HCT116 (cell line): ENCODE measurements around the gene PPIL1. TPM values are rescaled to one million over a fixed set of nuclear protein-coding genes. Genes with fewer than 3 reads are reported as not detected.

Source experiments
- ATAC-seq: fragments of 200-7000 bp; cut with Tn5 transposase; 2 replicates; pipeline ENCODE4 v1.9.1; 2020; ENCODE audit warnings: mild to moderate bottlenecking, moderate library complexity
- BruUV-seq: library from RNA; stranded (reverse); fragments of 400-500 nt; replicated peaks from 2 replicates; lab custom pipeline; 2021; lab: Mats Ljungman, UMichigan
- CTCF ChIA-PET: fragments of 300-600 bp; sonication (Branson Sonifier 250); formaldehyde crosslinking; loops from one replicate; lab custom pipeline; 2021; ENCODE audit warnings: antibody characterized with exemption; lab: Charles Lee
- POLR2A ChIA-PET: fragments of 300-600, 350-600 bp; sonication (Branson Sonifier 250); formaldehyde crosslinking; loops from one replicate; lab custom pipeline; 2021; ENCODE audit warnings: antibody characterized with exemption; lab: Charles Lee
- RAD21 ChIA-PET, 2 experiments: fragments of 300-600 bp; sonication (Branson Sonifier 250); formaldehyde crosslinking; loops; one replicate each; lab custom pipeline; 2023; ENCODE audit warnings: low total read pairs in 2 of 2; ENCODE audit not compliant: uncharacterized antibody in 2 of 2, unreplicated experiment in 2 of 2, low non-redundant PET in 1 of 2; lab: Charles Lee
- DNase-seq: peaks from one replicate; pipeline ENCODE4 v3.0.0-alpha.2; 2010; ENCODE audit warnings: low read depth, low spot score
- H2AFZ ChIP-seq: fragments of 200-600 bp; shearing (Covaris generic), sonication (generic); 2 replicates; pipeline ENCODE4 v1.6.1; 2017; ENCODE audit warnings: low read depth, mixed run types, mixed read lengths, antibody characterized with exemption, low read length; ENCODE audit not compliant: poor library complexity, severe bottlenecking
- H3K27ac ChIP-seq: 2 replicates; pipeline ENCODE4 v1.5.1; 2012; ENCODE audit warnings: low read depth, low read length
- H3K27me3 ChIP-seq: fragments of 200-600 bp; sonication (generic); 2 replicates; pipeline ENCODE4 v1.6.1; 2016; ENCODE audit warnings: mixed run types, low read length, mixed read lengths; ENCODE audit not compliant: insufficient read depth
- H3K36me3 ChIP-seq, 2 experiments: fragments of 200-500 bp in 1 of 2; fragments of 200-600 bp in 1 of 2; sonication (Bioruptor generic) in 1 of 2; sonication (generic) in 1 of 2; 2 replicates each; pipeline versions ENCODE4 v1.5.1 to v1.6.1; 2014 to 2016; ENCODE audit warnings: low read length in 2 of 2, inconsistent platforms in 1 of 2, mixed read lengths in 1 of 2, mixed run types in 1 of 2; ENCODE audit not compliant: insufficient read depth in 2 of 2, control insufficient read depth in 1 of 2
- H3K4me1 ChIP-seq, 2 experiments: fragments of 200-600 bp in 1 of 2; sonication (generic) in 1 of 2; 2 replicates each; pipeline versions ENCODE4 v1.5.1 to v1.6.1; 2012 to 2017; ENCODE audit warnings: low read length in 2 of 2, inconsistent platforms in 1 of 2, mild to moderate bottlenecking in 1 of 2, mixed read lengths in 1 of 2, mixed run types in 1 of 2, moderate library complexity in 1 of 2; ENCODE audit not compliant: insufficient read depth in 2 of 2, control insufficient read depth in 1 of 2
- H3K4me2 ChIP-seq: fragments of 200-600 bp; sonication (generic); 2 replicates; pipeline ENCODE4 v1.6.1; 2017; ENCODE audit warnings: mixed run types, low read length, mixed read lengths
- H3K4me3 ChIP-seq, 2 experiments: fragments of 200-600 bp in 1 of 2; sonication (generic) in 1 of 2; replicated peaks in 1 of 2; 2 replicates each; pipeline ENCODE4 v1.5.1; 2011 to 2016; ENCODE audit warnings: low read length in 2 of 2, control low read depth in 1 of 2, low read depth in 1 of 2, mild to moderate bottlenecking in 1 of 2, mixed read lengths in 1 of 2, mixed run types in 1 of 2
- H3K79me2 ChIP-seq: fragments of 200-600 bp; sonication (generic); 2 replicates; pipeline ENCODE4 v1.6.1; 2017; ENCODE audit warnings: mild to moderate bottlenecking, mixed run types, low read length, moderate library complexity, mixed read lengths; ENCODE audit not compliant: insufficient read depth
- H3K9ac ChIP-seq: fragments of 200-600 bp; sonication (generic); 2 replicates; pipeline ENCODE4 v1.6.1; 2016; ENCODE audit warnings: low read length, mixed read lengths
- H3K9me2 ChIP-seq: fragments of 200-600 bp; sonication (generic), shearing (Covaris generic); 2 replicates; pipeline ENCODE4 v1.6.1; 2017; ENCODE audit warnings: mixed run types, mild to moderate bottlenecking, moderate library complexity; ENCODE audit not compliant: insufficient read depth
- H3K9me3 ChIP-seq, 2 experiments: fragments of 200-500 bp in 1 of 2; fragments of 200-600 bp in 1 of 2; sonication (Bioruptor generic) in 1 of 2; sonication (generic) in 1 of 2; 2 replicates each; pipeline ENCODE4 v1.6.1; 2014 to 2017; ENCODE audit warnings: low read length in 2 of 2, mixed read lengths in 2 of 2, inconsistent platforms in 1 of 2, low read depth in 1 of 2, mild to moderate bottlenecking in 1 of 2, mixed run types in 1 of 2, moderate library complexity in 1 of 2; ENCODE audit not compliant: control insufficient read depth in 1 of 2, insufficient read depth in 1 of 2
- H4K20me1 ChIP-seq: fragments of 200-600 bp; sonication (generic), shearing (Covaris generic); 2 replicates; pipeline ENCODE4 v1.6.1; 2017; ENCODE audit warnings: mixed run types, mild to moderate bottlenecking, moderate library complexity; ENCODE audit not compliant: insufficient read depth
- CBX3 ChIP-seq: IDR thresholded peaks from 2 replicates; pipeline ENCODE4 v1.6.1; 2012; ENCODE audit warnings: low read depth
- EGR1 ChIP-seq: IDR thresholded peaks from 2 replicates; pipeline ENCODE4 v1.6.1; 2012; ENCODE audit warnings: low read depth
- ELF1 ChIP-seq: IDR thresholded peaks from 2 replicates; pipeline ENCODE4 v1.6.1; 2012; ENCODE audit warnings: low read depth, borderline replicate concordance
- EZH2 ChIP-seq: fragments of 200-600 bp; sonication (generic); IDR thresholded peaks from 2 replicates; pipeline ENCODE4 v1.6.1; 2017; ENCODE audit warnings: antibody characterized with exemption, mixed run types
- EZH2phosphoT487 ChIP-seq: fragments of 200-600 bp; IDR thresholded peaks from 2 replicates; pipeline ENCODE4 v1.6.1; 2018; ENCODE audit warnings: antibody characterized with exemption, borderline replicate concordance
- FOSL1 ChIP-seq: IDR thresholded peaks from 2 replicates; pipeline ENCODE4 v1.6.1; 2012; ENCODE audit warnings: low read depth
- JUND ChIP-seq: IDR thresholded peaks from 2 replicates; pipeline ENCODE4 v1.6.1; 2012
- POLR2A ChIP-seq: IDR thresholded peaks from 2 replicates; pipeline ENCODE4 v1.7.0; 2011; ENCODE audit warnings: borderline replicate concordance; ENCODE audit not compliant: insufficient read depth, insufficient read length; ENCODE audit errors: extremely low read depth
- POLR2AphosphoS5 ChIP-seq: IDR thresholded peaks from 2 replicates; pipeline ENCODE4 v1.6.1; 2011; ENCODE audit warnings: mild to moderate bottlenecking, low read depth, low read length, moderate library complexity
- RAD21 ChIP-seq: IDR thresholded peaks from 2 replicates; pipeline ENCODE4 v1.6.1; 2012; ENCODE audit warnings: low read depth, mild to moderate bottlenecking
- SP1 ChIP-seq: IDR thresholded peaks from 2 replicates; pipeline ENCODE4 v1.6.1; 2012; ENCODE audit warnings: low read depth
- SRF ChIP-seq: IDR thresholded peaks from 2 replicates; pipeline ENCODE4 v1.6.1; 2012; ENCODE audit warnings: low read depth
- TCF7L2 ChIP-seq: IDR thresholded peaks from 2 replicates; pipeline ENCODE4 v1.7.0; 2011; ENCODE audit warnings: borderline replicate concordance, inconsistent platforms; ENCODE audit not compliant: insufficient read depth, insufficient read length; ENCODE audit errors: extremely low read depth
- ZFX ChIP-seq: fragments of 450-650 bp; IDR thresholded peaks from 2 replicates; pipeline ENCODE4 v1.6.1; 2017
- ZNF274 ChIP-seq: fragments of 200-500 bp; sonication (Bioruptor generic); IDR thresholded peaks from 2 replicates; pipeline ENCODE4 v1.6.1; 2014; ENCODE audit warnings: mild to moderate bottlenecking, low read depth, low read length, inconsistent platforms
- intact Hi-C: fragments of 100-400 bp; cut with micrococcal nuclease; formaldehyde crosslinking; loops from 2 replicates; pipeline ENCODE4 v1.10.0; 2022
- total RNA-seq: library from RNA; stranded (reverse); gene quantifications from one replicate; pipeline ENCODE4 v1.2.1, GENCODE V29; 2021; ENCODE audit not compliant: unreplicated experiment
- TF ChIP-seq, protein P1 (sequence below): IDR thresholded peaks from 2 replicates; pipeline ENCODE4 v1.6.1; 2012; ENCODE audit warnings: low read depth
- TF ChIP-seq, protein P2 (sequence below), 3 experiments: fragments of 200-600 bp in 1 of 3; sonication (generic) in 1 of 3; IDR thresholded peaks in 2 of 3; conservative IDR thresholded peaks in 1 of 3; 2 replicates each; pipeline ENCODE4 v1.5.1; 2012 to 2017; ENCODE audit warnings: low read depth in 2 of 3, low read length in 2 of 3, antibody characterized with exemption in 1 of 3, borderline replicate concordance in 1 of 3, control low read depth in 1 of 3, mild to moderate bottlenecking in 1 of 3, mixed read lengths in 1 of 3, mixed run types in 1 of 3, moderate library complexity in 1 of 3; ENCODE audit not compliant: insufficient read depth in 1 of 3
- TF ChIP-seq, protein P3 (sequence below): IDR thresholded peaks from 2 replicates; pipeline ENCODE4 v1.6.1; 2012
- TF ChIP-seq, protein P4 (sequence below): IDR thresholded peaks from 2 replicates; pipeline ENCODE4 v1.6.1; 2012
- TF ChIP-seq, protein P5 (sequence below): IDR thresholded peaks from 2 replicates; pipeline ENCODE4 v1.6.1; 2011; ENCODE audit warnings: mild to moderate bottlenecking, low read length, moderate library complexity; ENCODE audit not compliant: insufficient replicate concordance; ENCODE audit errors: extremely low read depth

PPIL1 gene
- total RNA-seq, 1 experiment from 2014 or later, result 42.0 TPM

DNA sequence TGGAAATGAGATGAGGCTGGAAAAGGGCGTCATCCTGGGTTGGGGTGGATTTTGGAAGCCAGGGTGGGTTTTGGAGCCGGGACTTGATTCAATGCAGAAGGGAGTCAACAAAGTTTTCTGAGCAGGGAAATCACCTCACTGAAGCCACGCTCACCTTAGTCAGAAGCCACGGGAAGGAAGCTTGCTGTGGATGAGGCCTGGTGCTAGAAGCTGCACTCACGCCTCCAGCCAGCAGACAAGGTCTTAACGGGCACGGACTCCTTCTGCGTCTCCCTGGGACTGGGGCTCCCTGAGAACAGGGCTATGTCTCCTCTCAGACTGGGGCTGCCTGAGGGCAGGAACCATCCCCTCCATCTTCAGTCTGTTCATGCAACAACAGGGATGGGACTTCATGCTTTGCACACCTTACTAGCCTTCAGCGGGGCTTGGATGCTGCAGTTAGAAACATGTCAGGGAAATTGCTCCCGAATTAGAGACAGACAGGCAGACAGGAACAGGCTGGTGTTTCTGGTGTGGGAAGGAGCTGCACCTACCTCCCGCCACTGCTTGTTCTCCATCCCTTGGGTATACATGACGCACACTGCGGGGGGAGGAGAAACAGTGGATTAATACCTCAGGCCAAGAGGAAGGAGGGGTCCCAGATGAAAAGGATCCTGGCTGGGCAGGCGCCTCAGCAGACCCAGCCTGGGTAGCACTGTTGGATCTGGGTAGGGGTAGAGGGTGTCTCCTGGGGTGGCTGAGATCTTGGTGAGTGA, 52.8 kb downstream of the PPIL1 start:
- Histone ChIP-seq H4K20me1 (no peaks in the 10 kb centered on the region), H3K9me2 (no peaks in the 10 kb centered on the region), H3K79me2 (no peaks in the 10 kb centered on the region), H3K9ac (no peak overlapping the region), H3K4me2 (no peak overlapping the region), H3K27me3 (no peaks in the 10 kb centered on the region), H3K4me3 (no peak overlapping the region), H2AFZ (no peak overlapping the region), H3K27ac (no peak overlapping the region), H3K36me3 (no peaks in the 10 kb centered on the region), H3K9me3 (no peaks in the 10 kb centered on the region), H3K4me1 (peaks cover 4 to 8% of the 10 kb centered on the region in 2 experiments; a peak in 3 of 4 replicates)
- ATAC-seq, result no peak
- BruUV-seq, result no TSS peak
- ChIA-PET CTCF (no interaction called here), RAD21 (no interaction called here), POLR2A (no interaction called here)
- no peak for TF ChIP-seq ZNF274
- TF ChIP-seq SRF, result no peak
- TF ChIP-seq, protein P1, sequence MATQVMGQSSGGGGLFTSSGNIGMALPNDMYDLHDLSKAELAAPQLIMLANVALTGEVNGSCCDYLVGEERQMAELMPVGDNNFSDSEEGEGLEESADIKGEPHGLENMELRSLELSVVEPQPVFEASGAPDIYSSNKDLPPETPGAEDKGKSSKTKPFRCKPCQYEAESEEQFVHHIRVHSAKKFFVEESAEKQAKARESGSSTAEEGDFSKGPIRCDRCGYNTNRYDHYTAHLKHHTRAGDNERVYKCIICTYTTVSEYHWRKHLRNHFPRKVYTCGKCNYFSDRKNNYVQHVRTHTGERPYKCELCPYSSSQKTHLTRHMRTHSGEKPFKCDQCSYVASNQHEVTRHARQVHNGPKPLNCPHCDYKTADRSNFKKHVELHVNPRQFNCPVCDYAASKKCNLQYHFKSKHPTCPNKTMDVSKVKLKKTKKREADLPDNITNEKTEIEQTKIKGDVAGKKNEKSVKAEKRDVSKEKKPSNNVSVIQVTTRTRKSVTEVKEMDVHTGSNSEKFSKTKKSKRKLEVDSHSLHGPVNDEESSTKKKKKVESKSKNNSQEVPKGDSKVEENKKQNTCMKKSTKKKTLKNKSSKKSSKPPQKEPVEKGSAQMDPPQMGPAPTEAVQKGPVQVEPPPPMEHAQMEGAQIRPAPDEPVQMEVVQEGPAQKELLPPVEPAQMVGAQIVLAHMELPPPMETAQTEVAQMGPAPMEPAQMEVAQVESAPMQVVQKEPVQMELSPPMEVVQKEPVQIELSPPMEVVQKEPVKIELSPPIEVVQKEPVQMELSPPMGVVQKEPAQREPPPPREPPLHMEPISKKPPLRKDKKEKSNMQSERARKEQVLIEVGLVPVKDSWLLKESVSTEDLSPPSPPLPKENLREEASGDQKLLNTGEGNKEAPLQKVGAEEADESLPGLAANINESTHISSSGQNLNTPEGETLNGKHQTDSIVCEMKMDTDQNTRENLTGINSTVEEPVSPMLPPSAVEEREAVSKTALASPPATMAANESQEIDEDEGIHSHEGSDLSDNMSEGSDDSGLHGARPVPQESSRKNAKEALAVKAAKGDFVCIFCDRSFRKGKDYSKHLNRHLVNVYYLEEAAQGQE, result no peak
- no peak for TF ChIP-seq EZH2
- TF ChIP-seq ELF1, result no peak
- no peak for TF ChIP-seq RAD21
- TF ChIP-seq JUND, result no peak
- TF ChIP-seq CBX3, result no peak
- TF ChIP-seq, protein P2, sequence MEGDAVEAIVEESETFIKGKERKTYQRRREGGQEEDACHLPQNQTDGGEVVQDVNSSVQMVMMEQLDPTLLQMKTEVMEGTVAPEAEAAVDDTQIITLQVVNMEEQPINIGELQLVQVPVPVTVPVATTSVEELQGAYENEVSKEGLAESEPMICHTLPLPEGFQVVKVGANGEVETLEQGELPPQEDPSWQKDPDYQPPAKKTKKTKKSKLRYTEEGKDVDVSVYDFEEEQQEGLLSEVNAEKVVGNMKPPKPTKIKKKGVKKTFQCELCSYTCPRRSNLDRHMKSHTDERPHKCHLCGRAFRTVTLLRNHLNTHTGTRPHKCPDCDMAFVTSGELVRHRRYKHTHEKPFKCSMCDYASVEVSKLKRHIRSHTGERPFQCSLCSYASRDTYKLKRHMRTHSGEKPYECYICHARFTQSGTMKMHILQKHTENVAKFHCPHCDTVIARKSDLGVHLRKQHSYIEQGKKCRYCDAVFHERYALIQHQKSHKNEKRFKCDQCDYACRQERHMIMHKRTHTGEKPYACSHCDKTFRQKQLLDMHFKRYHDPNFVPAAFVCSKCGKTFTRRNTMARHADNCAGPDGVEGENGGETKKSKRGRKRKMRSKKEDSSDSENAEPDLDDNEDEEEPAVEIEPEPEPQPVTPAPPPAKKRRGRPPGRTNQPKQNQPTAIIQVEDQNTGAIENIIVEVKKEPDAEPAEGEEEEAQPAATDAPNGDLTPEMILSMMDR (IDR thresholded peaks at IDR 0.05 in 2 of 3, conservative IDR thresholded peaks at IDR 0.05 in 1 of 3; ENCODE audit: borderline replicate concordance in 1 of 3, insufficient read depth in 1 of 3, low read depth in 2 of 3, low read length in 2 of 3), result no peak
- TF ChIP-seq, protein P3, sequence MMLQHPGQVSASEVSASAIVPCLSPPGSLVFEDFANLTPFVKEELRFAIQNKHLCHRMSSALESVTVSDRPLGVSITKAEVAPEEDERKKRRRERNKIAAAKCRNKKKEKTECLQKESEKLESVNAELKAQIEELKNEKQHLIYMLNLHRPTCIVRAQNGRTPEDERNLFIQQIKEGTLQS, result no peak
- no peak for TF ChIP-seq POLR2AphosphoS5
- TF ChIP-seq, protein P4, sequence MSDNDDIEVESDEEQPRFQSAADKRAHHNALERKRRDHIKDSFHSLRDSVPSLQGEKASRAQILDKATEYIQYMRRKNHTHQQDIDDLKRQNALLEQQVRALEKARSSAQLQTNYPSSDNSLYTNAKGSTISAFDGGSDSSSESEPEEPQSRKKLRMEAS, result no peak
- TF ChIP-seq TCF7L2, result no peak
- no peak for TF ChIP-seq EZH2phosphoT487
- no peak for TF ChIP-seq SP1
- no peak for TF ChIP-seq FOSL1
- no peak for TF ChIP-seq ZFX
- TF ChIP-seq, protein P5, sequence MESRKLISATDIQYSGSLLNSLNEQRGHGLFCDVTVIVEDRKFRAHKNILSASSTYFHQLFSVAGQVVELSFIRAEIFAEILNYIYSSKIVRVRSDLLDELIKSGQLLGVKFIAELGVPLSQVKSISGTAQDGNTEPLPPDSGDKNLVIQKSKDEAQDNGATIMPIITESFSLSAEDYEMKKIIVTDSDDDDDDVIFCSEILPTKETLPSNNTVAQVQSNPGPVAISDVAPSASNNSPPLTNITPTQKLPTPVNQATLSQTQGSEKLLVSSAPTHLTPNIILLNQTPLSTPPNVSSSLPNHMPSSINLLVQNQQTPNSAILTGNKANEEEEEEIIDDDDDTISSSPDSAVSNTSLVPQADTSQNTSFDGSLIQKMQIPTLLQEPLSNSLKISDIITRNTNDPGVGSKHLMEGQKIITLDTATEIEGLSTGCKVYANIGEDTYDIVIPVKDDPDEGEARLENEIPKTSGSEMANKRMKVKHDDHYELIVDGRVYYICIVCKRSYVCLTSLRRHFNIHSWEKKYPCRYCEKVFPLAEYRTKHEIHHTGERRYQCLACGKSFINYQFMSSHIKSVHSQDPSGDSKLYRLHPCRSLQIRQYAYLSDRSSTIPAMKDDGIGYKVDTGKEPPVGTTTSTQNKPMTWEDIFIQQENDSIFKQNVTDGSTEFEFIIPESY, result no peak
- no peak for TF ChIP-seq POLR2A
- TF ChIP-seq EGR1, result no peak
- intact Hi-C loops, result no loop called here
- DNase-seq, result no peak
